ENCODE data around the gene TES. TPM values are rescaled to one million over a fixed set of nuclear protein-coding genes. Genes with fewer than 3 reads are reported as not detected.
A peak's percentile ranks its signal among the peaks of the same experiment; 100 is the strongest.

TES gene
- total and polyA plus RNA-seq, 2 of the 13 experiments (the other 11 are each of a cell fraction or from before 2014, with no cell fraction given): 21.6 to 23.0 TPM

GRCh38 chr7:116169060-116169459 is 41.3 kb upstream of the TES start (continued):
- no peak for TF ChIP-seq HOXA7 (CRISPR knock-in tag; IDR thresholded peaks at IDR 0.05)
- no peak for TF ChIP-seq REXO4 (CRISPR knock-in tag; IDR thresholded peaks at IDR 0.05; ENCODE audit: borderline replicate concordance)
- TF ChIP-seq DPF2 (CRISPR knock-in tag; IDR thresholded peaks at IDR 0.05; ENCODE audit: borderline replicate concordance, low read depth): 0 out of 2 replicates have a peak, but pooled peaks have one; percentile 21
- 0 out of 2 replicates have a peak, but pooled peaks have one; percentile 45 for TF ChIP-seq ZNF557 (CRISPR knock-in tag; IDR thresholded peaks at IDR 0.05)
- peak; percentile 71 for TF ChIP-seq SAP130 (CRISPR knock-in tag; IDR thresholded peaks at IDR 0.05; ENCODE audit: low read depth)
- no peak for TF ChIP-seq TFE3 (CRISPR knock-in tag; IDR thresholded peaks at IDR 0.05)
- no peak for TF ChIP-seq CREB1 (IDR thresholded peaks at IDR 0.05)
- TF ChIP-seq CREB1 (CRISPR knock-in tag; IDR thresholded peaks at IDR 0.05): peak; percentile 25; the same call in 1 of the 2 replicates
- TF ChIP-seq EHMT2 (IDR thresholded peaks at IDR 0.05; ENCODE audit: borderline replicate concordance, low read depth, low read length): peak; percentile 29; the same call in 1 of the 2 replicates
- peak; percentile 83 for TF ChIP-seq PITX1 (CRISPR knock-in tag; IDR thresholded peaks at IDR 0.05)
- no peak for TF ChIP-seq SOX6 (IDR thresholded peaks at IDR 0.05)
- peak; percentile 95 for TF ChIP-seq SOX6 (CRISPR knock-in tag; IDR thresholded peaks at IDR 0.05)
- TF ChIP-seq, protein P1, sequence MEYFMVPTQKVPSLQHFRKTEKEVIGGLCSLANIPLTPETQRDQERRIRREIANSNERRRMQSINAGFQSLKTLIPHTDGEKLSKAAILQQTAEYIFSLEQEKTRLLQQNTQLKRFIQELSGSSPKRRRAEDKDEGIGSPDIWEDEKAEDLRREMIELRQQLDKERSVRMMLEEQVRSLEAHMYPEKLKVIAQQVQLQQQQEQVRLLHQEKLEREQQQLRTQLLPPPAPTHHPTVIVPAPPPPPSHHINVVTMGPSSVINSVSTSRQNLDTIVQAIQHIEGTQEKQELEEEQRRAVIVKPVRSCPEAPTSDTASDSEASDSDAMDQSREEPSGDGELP (IDR thresholded peaks at IDR 0.05; ENCODE audit: borderline replicate concordance, low read depth): peak; percentile 67
- peak; percentile 55; the same call in 1 of the 2 replicates for TF ChIP-seq ZNF362 (CRISPR knock-in tag; IDR thresholded peaks at IDR 0.05; ENCODE audit: borderline replicate concordance)
- 0 out of 2 replicates have a peak, but pooled peaks have one; percentile 52 for TF ChIP-seq ZBTB43 (CRISPR knock-in tag; conservative IDR thresholded peaks at IDR 0.05)
- TF ChIP-seq CEBPG (CRISPR knock-in tag; IDR thresholded peaks at IDR 0.05): peak; percentile 71
- TF ChIP-seq ZNF547 (CRISPR knock-in tag; IDR thresholded peaks at IDR 0.05): no peak
- peak; percentile 92 for TF ChIP-seq GFI1 (CRISPR knock-in tag; IDR thresholded peaks at IDR 0.05; ENCODE audit: borderline replicate concordance)
- TF ChIP-seq ZNF331 (CRISPR knock-in tag; IDR thresholded peaks at IDR 0.05): peak; percentile 59; the same call in 1 of the 2 replicates
- TF ChIP-seq EP300 (IDR thresholded peaks at IDR 0.05; ENCODE audit: low read depth in 2 of 2, low read length in 2 of 2): peak in 1 of 2 experiments; percentile 68; a peak in 2 of 4 replicates
- no peak for TF ChIP-seq EP300 (CRISPR knock-in tag; IDR thresholded peaks at IDR 0.05; ENCODE audit: borderline replicate concordance)
- peak; percentile 97 for TF ChIP-seq HHEX (CRISPR knock-in tag; IDR thresholded peaks at IDR 0.05)
- peak; percentile 97 for TF ChIP-seq NR2F2 (IDR thresholded peaks at IDR 0.05; ENCODE audit: borderline replicate concordance, low read depth)
- peak; percentile 76 for TF ChIP-seq GATAD2A (CRISPR knock-in tag; IDR thresholded peaks at IDR 0.05)
- 0 out of 2 replicates have a peak, but pooled peaks have one; percentile 58 for TF ChIP-seq ZNF503 (CRISPR knock-in tag; IDR thresholded peaks at IDR 0.05)
- TF ChIP-seq ZNF607 (CRISPR knock-in tag; IDR thresholded peaks at IDR 0.05; ENCODE audit: borderline replicate concordance): no peak

Data from HepG2 (cell line).